GOT3 (cell line): ENCODE data around the gene ASCC3.
"Not testable (repeated sequence)": the region's sequence is repeated elsewhere in the genome, so short reads cannot be mapped to it uniquely, and the experiment has no call there.

Experiments used
- DNase-seq: peaks from one replicate; lab custom pipeline; 2025; ENCODE audit warnings: mixed read lengths; lab: John Stamatoyannopoulos, UW

The ASCC3 gene

GRCh38 chr6:100880853-100881706 is at the start of gene ASCC3:
Gene ASCC3 (minus strand): TSS chr6:100881329. CDS start chr6:100867997, 13,332 bp downstream.
- peak; percentile 61 for DNase-seq

- no peak for DNase-seq
Measured at GRCh38 chr6:100925749-100926148, 44.6 kb upstream of the ASCC3 start.

GRCh38 chr6:100924534-100925227 is 43.6 kb upstream of the ASCC3 start:
- DNase-seq: no peak

GRCh38 chr6:100923481-100924165 is 42.5 kb upstream of the ASCC3 start:
- no peak for DNase-seq

GRCh38 chr6:100920028-100920605 is 39.0 kb upstream of the ASCC3 start:
- no peak for DNase-seq

- no peak for DNase-seq
Measured at GRCh38 chr6:100918152-100918551, 37.0 kb upstream of the ASCC3 start.

- no peak for DNase-seq
Measured at GRCh38 chr6:100915876-100916275, 34.7 kb upstream of the ASCC3 start.

- DNase-seq: no peak
Measured at GRCh38 chr6:100913400-100914276, 32.5 kb upstream of the ASCC3 start.

GRCh38 chr6:100906325-100906724 is 25.2 kb upstream of the ASCC3 start:
- DNase-seq: no peak

GRCh38 chr6:100905067-100905466 is 23.9 kb upstream of the ASCC3 start:
- no peak for DNase-seq

GRCh38 chr6:100904316-100904715 is 23.2 kb upstream of the ASCC3 start:
- DNase-seq: no peak

GRCh38 chr6:100901582-100901981 is 20.5 kb upstream of the ASCC3 start:
- DNase-seq: no peak

- DNase-seq: no peak
Measured at GRCh38 chr6:100899202-100899601, 18.1 kb upstream of the ASCC3 start.

GRCh38 chr6:100897671-100898070 is 16.5 kb upstream of the ASCC3 start:
- no peak for DNase-seq

- no peak for DNase-seq
Measured at GRCh38 chr6:100893743-100894142, 12.6 kb upstream of the ASCC3 start.

- no peak for DNase-seq
Measured at GRCh38 chr6:100892693-100893092, 11.6 kb upstream of the ASCC3 start.

- no peak for DNase-seq
Measured at GRCh38 chr6:100892116-100892515, 11.0 kb upstream of the ASCC3 start.

- DNase-seq: no peak
Measured at GRCh38 chr6:100891079-100891478, 9.9 kb upstream of the ASCC3 start.

- DNase-seq: not testable (repeated sequence)
Measured at GRCh38 chr6:100890646-100891045, 9.5 kb upstream of the ASCC3 start.

GRCh38 chr6:100889351-100889750 is 8.2 kb upstream of the ASCC3 start:
- no peak for DNase-seq

- DNase-seq: no peak
Measured at GRCh38 chr6:100886076-100886475, 4.9 kb upstream of the ASCC3 start.
